GM21447 (cell line): ENCODE results near the gene ITGB1BP1.
A peak's percentile ranks its signal among the peaks of the same experiment; 100 is the strongest.

ENCODE experiments used
- ATAC-seq: cut with Tn5 transposase; IDR thresholded peaks from one replicate; pipeline ENCODE4 v1.9.1; 2021; ENCODE audit not compliant: unreplicated experiment

The ITGB1BP1 gene

DNA sequence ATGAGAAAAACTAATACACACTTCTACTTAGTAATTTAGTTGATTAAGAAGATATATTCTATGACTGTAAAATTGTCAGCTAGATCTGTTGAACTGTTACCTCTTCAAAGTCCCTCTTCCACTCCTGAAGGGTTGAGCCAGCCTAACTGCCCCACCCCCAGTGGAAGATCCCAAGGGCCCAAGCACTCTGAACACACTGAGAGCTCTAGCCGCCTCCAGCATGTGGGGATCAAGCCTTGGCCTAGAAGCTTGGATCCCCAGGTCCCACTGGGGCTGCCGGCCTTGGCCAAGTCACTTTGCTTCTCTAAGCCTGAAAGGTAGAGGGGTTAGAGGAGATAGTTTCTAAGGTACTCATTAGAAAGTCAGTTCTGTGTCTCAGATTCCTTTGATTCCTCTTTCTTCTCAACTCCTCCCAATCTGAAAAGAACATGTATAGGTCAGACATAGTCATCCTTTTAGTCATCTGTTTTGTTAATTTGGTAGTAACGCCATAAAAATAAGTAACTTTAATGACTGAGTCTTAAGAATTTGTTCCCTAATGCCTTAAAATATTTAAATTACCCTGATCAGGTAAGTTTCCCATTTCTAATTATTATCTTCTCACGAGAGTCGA lies 5.7 kb upstream of the ITGB1BP1 start:
- no peak for ATAC-seq

DNA sequence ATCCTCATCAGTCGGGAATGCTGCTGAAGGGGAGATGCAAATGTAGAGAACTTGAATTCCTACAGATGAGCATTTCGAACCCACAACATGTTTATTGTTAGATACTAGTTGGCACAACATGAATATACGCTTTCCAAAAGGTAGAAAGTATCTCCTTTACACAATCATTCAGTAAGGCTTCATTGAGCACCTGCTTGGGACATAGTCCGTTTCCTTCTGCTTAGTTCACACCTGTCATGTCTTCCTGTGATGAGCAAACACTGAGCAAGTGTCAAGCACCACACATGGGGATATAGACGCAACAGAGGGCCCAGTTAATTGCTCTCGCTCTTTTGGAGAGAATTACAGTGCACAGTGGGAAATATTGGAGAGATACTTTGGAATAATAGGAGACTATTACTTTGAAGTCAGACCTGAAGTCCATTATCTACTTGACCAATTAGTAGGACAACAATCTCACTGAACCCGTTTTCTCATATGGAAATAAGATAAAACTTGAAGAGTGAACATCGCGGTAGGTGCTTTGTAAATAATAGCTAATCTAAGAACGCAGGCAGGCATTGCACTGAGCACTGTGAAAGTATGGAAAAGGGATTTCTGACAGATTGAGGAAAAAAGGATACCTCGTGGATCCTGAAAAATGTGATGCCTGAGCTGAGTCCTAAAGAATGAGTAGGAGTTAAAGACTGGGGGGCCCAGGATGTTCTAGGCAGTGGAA lies 1.3 kb upstream of the ITGB1BP1 start:
- no peak for ATAC-seq

DNA sequence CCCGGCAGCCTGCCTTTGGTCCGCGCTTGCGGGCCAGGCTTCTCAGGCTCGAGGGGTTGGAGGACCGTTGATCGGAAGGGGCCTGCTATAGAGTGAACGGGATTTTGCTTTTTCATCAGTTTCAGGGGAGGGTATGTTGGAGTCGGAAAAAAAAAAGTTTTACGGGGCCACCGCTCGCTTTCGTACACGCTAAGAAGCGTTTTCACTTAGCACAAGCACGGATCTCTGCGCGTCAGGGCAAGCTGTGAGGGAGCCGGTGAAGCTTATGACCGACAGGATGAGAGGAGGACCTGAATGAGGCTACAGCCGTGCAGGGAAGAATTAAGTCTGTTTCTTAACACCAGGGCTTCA lies 569 bp upstream of the ITGB1BP1 start:
- ATAC-seq, result peak; percentile 23

DNA sequence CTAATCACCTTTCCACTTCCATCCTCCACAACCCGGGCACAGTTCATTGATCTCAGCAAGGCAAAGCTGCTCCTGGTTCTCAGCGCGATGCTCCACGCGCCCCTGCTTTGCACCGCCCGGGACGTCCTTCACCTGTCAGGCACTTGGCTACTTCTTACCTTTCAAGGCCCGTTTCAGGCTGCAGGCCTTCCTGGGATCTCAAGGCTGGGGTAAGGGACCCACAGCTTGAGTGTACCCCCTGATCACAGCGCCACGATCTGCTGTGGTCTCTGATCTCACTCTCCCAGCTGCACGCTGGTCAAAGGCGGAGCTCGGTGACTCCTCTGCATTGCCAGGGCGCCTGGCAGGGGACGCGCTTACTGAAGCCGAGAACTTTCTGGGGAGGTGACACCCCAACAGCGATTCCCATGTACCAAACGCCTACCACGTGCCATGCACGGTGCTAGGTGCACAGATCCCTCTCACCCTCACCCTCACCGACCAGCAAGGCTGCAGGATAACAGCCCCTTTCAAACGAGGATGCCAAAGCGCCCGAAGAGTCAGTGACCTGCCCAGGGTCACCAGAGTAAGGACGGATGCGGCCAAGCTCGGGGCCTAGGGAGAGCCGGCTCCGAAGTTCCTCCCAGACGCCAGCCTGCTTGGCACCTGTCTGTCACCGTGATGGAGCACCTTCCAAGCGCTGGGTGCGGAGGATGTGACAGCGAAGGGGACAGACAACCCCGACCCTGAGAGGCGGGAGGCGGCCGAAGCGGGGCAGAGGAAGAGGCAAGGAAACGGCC lies 818 bp downstream of the ITGB1BP1 start:
- peak; percentile 29 for ATAC-seq

DNA sequence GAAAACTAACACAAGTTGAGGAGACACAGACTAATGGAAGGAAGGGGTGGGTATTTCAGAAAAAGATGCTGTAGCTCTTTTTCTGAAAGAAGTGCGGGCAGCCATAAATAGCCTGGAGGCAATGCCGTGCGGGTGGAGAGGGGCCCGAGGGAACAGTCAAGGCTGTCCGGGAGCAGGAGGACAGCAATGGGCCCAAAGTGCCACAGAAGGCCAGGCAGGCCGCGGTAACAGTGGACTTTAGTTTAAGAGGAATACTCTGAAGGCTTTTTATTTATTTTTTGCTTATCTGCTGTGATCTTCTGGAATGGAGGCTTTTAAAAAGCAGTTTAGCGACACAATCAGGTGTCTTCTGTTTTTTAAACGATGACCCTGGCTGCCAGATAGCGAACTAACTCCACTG lies 2.8 kb downstream of the ITGB1BP1 start:
- ATAC-seq, result no peak

DNA sequence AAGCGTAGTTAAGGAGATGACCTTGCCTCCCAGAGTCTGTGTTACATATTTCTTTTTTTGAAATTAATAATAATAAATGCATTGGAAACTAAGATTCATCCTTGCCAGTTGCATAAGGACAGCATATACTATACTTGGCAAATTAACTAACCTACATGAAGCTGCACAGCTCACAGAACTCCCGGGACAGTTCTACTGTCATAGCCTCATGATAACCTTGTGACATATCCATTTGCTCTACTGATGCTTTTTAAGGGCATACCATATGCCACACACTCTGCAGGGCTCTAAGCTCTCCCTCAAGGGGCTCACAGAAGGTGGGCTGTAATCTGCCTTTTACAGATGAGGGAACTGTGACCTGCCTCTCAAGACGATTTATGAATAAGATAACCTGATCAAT lies 3.8 kb downstream of the ITGB1BP1 start:
- ATAC-seq, result no peak

DNA sequence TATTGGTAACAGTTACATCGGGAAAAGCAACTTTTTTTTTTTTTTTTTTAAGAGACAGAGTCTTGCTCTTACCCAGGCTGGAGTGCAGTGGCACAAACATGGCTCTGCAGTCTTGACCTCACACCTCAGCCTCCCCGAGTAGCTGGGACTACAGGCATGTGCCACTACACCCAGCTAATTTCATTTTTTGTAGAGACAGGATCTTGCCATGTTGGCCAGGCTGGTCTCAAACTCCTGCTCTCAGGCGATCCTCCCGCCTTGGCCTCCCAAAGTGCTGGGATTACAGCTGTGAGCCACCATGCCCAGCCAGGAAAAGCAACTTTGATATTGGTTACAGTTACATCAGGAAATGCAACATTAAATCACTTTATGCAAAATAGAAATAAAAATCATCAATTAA lies 4.6 kb downstream of the ITGB1BP1 start:
- no peak for ATAC-seq

DNA sequence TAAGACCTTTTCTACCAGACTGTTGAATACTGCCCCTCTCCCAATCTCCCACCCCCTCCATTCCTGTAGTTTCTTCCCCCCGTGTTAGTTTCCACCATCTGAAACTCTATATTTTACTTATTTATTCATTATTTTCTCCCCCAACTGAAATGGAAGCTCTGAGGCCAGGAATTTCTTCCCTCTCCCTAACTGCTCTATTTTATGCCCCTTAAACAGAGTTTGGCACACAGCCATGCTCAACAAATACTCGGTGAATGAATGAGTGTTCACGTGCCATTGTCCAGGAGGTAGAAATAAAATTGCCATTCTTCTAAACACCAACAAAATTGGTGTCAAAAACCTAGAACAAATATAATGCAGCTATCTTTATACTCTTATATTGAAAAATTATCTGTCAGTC lies 5.6 kb downstream of the ITGB1BP1 start:
- no peak for ATAC-seq

DNA sequence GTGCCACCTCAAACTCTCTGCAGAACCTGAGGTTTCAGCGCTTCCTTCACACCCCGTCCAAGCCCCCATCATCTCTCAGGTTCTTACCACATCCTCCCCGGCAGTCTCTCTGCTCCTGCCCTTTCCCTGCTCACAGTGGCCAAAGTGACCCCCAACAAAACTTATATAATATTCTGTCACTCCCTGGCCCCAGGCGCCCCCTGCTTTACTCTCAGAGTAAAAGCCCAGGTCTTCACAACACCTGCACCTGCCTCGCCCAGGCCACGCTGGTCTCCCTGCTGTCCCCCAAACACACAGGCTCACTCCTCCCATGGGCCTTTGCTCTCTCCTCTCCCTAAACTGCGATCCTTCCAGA lies 6.4 kb downstream of the ITGB1BP1 start:
- ATAC-seq, result no peak

DNA sequence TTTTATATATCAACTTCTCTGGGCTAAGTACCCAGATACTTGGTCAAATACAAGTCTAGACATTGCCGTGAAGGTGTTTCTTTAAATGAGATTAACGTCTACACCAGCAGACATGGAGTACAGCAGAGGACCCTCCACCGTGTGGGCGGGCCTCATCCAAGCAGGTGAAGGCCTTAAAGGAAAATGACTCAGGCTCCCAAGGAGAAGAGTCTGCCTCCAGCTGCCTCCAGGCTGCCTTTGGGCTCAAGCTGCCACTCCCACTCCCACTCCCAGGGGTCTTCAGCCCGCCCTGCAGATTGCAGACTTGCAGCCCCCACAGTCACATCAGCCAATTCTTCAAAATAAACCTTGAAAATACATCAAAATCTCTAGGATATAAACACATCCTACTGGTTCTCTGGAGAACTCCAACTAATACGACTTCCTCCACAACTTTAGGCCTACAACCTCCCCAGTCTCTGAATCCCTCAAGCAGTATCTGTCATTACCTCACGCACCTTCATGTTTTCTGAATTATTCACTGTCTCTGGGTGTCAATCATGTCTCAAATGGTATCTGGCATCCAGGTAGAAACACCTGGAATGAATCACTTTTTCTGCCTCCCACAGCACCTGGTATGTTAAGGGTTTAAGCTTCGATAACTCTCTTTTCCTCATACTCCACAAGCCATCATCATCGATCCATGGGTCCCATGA lies 6.9 kb downstream of the ITGB1BP1 start:
- ATAC-seq, result no peak

DNA sequence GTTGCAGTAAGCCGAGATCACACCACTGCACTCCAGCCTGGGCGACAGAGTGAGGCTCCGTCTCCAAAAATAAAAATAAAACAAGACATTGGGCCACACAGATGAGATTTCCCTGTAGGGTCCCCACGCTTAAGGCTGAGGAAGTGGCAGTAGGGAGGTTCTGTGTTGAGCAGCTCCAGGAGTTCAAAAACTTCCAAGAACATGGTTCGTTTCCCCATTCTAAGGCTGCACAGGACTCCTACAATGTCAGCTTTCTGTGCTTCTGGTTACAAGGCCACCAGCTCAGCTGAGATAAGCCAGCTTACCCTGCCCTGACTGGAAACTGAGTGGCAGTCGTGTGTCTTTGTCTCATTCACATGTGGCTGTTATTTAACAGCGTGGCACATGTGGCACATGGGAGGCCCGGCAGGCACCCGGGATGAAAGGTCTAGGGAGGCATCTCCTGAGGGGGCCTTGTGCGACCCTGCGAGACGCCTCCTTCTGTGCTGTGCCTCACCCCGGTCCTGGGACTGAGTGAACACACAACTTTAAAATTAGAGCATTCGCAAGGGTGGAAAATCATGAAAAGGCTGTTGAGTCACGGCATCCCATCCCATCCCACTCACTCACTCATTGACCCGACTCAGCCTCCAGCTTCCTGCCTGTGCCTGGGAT lies 7.7 kb downstream of the ITGB1BP1 start:
- ATAC-seq, result no peak

DNA sequence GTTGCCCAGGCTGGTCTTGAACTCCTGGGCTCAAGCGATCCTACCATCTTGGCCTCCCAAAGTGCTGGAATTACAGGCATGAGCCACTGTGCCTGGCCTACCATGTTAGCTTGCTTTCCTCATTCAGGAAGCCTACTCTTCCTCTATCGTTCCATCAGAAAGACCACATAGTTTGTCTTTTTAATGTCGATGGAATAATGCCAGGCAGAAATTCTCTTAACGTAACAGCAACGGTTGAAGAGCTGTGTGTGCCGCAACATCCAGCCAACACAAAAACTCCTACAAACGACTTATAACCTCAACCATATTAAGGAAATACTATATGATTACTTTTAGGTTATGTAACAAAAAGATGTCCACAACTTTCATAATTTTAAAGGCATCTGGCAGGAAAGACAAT lies 10.5 kb downstream of the ITGB1BP1 start:
- no peak for ATAC-seq

DNA sequence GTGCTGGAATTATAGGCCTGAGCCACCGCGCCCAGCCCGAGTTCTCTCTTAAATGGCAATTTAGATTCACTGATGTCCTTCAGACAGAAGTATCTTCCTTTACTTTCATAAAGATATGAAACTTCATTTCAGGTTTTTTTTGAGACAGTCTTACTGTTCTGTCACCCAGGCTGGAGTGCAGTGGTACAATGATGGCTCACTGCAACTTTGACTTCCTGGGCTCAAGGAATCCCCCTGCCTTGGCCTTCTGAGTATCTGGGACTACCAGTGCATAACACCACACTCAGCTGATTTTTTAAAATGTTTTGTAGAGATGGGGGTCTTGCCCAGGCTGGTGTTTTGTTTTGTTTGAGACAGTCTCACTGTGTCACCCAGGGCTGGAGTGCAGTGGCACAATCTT lies 13.2 kb downstream of the ITGB1BP1 start:
- no peak for ATAC-seq

DNA sequence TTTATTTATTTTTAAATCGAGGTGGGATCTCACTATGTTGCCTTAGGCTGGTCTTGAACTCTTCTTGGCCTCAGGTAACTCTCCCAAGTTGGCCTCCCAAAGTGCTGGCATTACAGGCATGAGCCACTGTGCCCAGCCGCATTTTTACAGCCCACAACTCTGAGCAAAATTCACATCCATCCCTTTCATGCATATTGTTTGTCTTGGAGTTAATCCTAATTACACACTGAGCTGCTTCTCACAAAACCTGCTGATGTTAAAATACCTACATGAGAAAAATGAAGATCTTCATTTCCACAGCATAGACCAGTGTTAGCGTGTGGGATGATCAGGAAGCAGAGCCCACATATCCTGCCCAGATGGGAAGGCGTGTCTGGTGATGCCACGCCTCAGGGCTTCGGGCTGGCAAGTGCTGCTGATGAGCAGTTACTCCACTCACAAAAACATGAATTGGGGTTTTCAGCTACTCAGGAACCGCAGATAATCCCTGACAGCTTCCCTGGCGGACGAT lies 14.6 kb downstream of the ITGB1BP1 start:
- ATAC-seq, result no peak

DNA sequence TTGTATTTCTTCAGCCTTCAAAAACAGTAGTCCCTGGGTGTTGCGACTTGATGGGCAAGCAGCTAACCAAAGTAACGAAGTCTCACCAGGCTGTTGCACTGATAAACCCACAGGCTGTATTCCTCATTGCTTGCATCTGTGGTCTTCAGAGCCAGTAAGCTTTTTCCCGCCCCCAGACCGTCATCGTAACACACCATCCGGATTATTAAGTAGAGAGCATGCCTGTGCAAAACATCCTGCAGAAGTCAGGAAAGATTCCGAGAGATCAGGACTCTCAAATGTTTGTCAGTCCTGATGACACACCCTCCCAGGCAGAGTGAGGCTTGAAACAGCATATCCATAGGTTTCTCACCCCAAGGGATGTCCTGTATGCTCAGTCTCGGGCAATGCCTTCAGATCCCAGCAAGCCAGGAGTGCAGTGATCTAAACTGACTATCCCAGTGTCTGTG lies 15.9 kb downstream of the ITGB1BP1 start:
- ATAC-seq, result no peak

DNA sequence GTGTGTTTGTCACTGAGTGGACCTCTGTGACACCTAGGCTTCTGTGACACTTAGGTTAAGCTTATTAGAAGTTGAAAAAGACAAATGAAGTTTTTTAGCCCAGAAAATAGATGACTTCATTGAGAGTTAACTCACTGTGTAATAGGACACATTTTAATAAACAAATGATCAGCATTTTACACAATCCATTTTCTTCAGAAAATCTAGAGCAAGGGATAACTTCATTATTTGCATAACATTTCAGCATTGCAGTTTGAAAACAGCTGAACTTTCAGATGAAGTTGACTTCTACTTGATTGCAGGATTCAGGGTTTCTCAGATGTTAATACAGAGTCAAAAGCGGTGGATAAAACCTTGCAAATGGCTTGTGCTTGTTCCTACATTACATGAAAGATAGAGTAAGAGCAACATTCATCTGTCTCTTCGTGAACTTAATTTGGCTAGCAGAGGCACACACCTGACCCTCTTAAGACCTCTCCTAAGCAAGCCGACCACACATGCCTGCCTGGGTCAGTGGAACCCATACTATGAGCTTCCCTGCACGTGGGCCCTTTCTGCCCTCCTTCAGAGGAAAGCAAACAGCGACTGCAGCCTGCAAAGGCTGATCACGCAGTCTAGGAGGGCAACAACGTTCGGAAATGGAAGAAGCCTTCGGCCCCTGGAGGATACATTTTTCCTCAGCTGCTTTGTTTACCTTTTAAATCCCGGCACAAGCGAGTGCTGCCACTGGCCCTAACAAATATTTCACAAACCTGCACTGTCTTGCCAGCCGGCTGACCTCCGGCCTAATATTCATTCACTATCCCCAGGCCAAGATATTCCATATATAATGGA lies 16.6 kb downstream of the ITGB1BP1 start:
- no peak for ATAC-seq

DNA sequence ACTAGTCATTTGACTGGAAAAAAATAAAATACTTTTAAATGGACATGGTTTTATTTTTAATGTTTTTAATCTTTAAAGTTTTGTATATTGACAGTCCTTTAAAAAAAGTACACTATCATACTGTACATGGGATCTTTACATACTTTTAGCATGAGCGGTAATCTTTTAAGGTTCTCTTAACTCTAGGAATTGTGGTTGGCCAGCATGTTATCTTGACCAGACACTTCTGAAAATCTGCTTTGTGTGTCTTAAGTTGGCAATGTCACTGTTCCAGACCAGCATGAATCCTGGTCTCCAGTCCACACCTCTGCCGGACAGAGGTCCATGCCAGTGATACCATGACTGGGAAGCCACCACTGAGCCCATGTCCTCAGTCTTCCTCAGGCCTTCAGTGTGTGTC lies 17.7 kb downstream of the ITGB1BP1 start:
- ATAC-seq, result no peak

DNA sequence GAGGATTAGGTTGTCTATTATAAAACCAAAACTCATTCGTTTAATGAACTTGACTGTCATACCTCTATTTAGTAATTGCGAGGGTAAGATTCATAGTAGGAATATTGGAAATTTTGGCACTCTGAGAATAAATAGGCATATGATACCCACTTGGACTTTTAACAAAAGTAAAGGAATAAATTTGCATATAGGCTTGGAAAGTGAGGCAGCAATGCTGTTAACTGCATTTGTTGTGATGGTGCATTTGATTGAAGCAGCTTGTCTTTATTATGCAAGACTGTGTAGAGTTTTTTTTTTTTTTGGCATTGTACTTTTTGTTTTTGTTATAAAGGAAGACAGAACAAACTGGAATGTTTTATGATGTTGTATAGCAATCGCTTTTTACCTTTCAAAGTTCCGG lies 18.9 kb downstream of the ITGB1BP1 start:
- ATAC-seq, result no peak

DNA sequence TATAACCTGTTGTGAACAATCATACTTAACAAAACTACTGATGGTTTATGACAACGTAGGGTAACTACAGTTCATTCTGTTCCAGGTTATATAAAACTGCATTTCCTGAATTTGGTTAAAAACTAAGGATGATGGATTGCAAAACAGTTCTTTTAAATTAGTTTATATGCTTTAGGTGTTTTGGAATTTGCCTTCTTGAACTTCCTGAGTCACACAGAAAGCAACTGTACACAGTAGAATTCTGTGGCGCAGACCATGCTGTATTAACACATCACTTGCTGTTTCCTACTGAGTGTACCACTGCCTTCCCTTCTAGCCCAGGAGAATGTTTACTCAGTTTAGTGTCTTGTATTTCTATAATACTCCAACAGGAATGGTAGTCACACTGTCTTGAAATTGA lies 19.4 kb downstream of the ITGB1BP1 start:
- no peak for ATAC-seq
